HG03521 (cell line): ENCODE results near the gene PTPRR.
"Not testable (repeated sequence)": the region's sequence is repeated elsewhere in the genome, so short reads cannot be mapped to it uniquely, and the experiment has no call there.

Experiments
- ATAC-seq: cut with Tn5 transposase; IDR thresholded peaks from one replicate; pipeline ENCODE4 v1.9.1; 2021; ENCODE audit warnings: mild to moderate bottlenecking, moderate library complexity; ENCODE audit not compliant: unreplicated experiment

Gene PTPRR

DNA sequence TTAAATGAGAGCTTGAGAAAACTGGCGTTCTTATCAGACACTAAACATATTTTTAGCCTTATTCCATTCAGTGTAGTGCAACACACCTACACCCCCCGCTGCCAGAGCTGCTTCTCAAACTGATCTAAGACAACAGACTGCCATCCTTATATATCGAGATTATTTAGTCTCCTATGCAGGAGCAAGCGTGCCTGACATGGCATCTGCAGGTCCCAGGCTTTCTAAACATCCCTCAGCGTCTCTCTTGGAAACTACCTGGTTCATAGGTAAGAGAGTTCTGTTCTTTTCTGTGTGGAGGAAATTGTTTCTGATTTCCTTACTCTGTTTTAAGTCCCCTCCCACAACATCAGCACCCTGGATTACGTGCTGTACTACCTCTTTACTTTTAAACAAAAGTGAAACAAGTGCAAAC is 166.2 kb downstream of the PTPRR start:
- no peak for ATAC-seq

- ATAC-seq, result no peak
Observed at GRCh38 chr12:70752327-70752726, 168.2 kb downstream of the PTPRR start.

GRCh38 chr12:70749931-70750330 is 170.6 kb downstream of the PTPRR start:
- ATAC-seq, result no peak

DNA sequence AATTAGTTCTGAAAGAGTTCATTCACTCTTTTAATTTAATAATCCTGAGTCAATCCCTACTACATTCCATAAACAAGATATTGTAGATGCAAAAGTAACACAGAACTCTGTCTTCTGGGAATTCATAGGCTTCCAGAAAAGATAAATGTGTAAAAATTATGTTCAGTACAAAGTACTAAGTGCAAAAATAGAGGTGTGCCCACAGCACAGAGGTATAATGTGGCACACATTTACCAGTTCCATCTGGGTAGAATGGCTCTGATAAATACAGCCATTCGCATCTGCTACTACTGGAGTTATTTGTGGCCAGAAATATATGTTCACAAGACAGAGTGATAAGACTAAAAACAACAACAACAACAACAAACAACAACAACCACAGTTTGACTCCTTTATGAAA is 171.7 kb downstream of the PTPRR start:
- ATAC-seq, result no peak

DNA sequence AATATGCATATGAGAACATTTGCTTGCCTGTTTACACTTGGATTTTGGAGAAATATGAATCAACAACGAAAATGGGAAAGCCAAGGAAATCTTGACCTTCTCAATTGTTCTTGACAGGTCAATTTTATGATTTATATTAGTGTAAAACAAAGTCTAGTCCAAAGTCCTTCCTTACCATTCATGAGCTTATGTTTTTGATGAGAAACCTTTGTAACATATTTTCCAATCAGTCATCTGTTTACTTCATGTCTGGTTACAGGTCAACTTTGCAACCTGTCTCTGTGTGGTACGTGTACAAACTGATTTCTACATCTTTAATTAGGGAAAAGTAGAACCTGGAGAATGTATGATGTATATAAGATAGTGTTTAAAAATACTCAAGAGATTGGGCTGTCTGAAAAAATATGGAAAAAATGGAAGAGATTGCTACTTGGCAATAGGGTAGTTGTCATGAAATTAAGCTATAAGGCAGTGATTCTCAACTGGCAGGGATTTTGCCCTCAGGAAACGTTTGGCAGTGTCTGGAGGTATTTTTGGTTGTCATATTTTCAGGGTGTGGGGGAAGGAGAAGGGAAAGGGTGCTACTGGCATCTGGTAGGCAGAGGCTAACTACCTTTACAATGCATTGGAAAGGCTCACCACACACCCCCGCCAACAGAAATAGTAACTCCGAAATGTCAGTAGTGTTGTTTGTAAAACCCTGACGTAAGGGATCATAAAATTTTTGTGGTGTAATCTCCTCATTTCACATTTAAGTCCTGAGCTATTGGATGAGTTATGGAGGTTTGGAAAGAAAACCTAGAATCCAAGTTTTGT is 172.9 kb downstream of the PTPRR start:
- no peak for ATAC-seq

GRCh38 chr12:70745048-70745447 is 175.5 kb downstream of the PTPRR start:
- no peak for ATAC-seq

DNA sequence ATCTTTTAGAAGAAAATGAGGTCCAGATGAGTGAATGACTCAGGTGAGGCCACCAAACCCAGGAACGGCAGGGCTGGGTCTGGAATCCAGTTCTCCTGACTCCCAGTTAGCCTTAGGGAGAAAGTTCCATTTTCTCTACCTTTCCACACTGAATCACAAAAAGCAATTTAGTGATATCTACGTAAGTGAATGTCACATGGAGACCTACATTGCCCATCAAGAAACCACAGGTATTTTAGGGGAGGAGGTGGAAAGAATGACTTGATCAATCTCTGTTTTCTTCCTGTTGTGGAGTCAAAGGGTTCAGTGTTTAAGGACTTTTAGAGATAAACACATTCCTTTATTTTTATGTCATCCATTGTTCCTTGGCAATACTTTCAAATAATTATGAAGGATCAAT is 176.4 kb downstream of the PTPRR start:
- ATAC-seq, result no peak

DNA sequence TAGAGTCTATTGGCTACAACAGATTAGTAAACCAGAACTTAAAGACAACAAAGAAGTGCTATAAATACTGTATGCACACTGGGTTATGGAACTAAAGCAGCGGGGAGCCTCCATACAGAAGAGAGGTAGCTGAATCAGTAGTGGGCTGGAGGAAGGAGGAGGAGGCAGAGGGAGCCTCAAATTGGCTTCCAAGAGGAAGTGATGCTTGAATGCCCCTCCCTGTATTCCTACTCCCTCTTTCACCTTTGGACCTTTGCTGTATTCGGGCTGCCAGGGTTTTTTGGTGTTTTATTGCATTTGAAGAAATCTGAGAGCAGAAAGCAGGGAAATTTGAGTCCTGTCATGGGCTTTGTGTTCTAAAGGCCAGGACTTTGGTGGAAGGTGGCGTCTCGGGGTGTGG is 179.3 kb downstream of the PTPRR start:
- ATAC-seq, result no peak

DNA sequence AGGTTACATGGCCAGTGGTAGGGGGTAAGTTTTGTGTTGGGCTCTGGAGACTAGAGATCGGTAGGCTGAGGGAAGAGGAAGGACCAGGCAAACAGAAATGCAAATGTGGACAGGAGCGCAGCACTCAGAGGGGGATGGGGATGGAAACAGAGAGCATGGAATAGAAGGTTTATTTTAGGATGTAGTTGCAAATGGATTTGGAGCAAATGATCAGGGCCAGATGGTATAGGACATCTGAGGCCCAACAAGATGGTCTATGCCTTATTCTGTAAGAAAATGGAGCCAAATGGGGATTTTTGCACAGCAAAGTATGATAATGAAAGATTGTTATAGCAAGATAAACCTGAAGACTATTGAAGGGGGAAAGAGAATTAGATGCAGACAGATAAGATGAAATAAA is 180.8 kb downstream of the PTPRR start:
- no peak for ATAC-seq

- no peak for ATAC-seq
Observed at GRCh38 chr12:70736351-70737133, 184.0 kb downstream of the PTPRR start.

DNA sequence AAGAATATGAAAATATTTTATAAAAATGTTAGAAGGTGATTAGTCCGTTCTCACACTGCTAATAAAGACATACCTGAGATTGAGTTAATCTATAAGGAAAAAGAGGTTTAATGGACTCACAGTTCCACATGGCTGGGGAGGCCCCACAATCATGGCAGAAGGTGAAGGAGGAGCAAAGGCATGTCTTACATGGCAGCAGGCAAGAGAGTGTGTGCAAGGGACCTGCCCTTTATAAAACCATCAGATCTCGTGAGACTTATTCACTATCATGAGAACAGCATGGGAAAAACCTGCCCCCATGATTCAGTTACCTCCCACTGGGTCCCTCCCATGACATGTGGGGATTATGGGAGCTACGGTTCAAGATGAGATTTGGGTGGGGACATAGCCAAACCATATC is 185.3 kb downstream of the PTPRR start:
- not testable (repeated sequence) for ATAC-seq

GRCh38 chr12:70733385-70733784 is 187.2 kb downstream of the PTPRR start:
- peak; percentile 89 for ATAC-seq

- no peak for ATAC-seq
Observed at GRCh38 chr12:70732287-70732686, 188.3 kb downstream of the PTPRR start.

DNA sequence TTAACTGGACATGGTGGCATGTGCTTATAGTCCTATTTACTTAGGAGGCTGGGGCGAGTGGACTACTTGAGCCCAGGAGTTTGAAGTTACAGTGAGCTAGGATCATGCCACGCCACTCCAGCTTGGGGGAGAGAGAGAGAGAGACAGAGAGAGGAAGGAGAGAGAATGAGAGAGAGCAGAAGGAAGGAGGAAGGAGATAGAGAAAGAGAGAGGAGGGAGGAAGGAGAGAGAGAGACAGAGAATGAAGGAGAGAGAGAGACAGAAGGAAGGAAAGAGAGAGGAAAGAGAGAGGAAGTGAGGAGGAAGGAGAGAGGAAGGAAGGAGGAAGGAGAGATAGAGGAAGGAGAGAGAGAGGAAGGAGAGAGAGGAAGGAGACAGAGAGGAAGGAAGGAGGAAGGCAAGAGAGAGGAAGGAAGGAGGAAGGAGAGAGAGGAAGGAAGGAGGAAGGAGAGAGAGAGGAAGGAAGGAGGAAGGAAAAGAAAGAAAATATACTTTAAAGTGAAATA is 189.8 kb downstream of the PTPRR start:
- ATAC-seq, result no peak

DNA sequence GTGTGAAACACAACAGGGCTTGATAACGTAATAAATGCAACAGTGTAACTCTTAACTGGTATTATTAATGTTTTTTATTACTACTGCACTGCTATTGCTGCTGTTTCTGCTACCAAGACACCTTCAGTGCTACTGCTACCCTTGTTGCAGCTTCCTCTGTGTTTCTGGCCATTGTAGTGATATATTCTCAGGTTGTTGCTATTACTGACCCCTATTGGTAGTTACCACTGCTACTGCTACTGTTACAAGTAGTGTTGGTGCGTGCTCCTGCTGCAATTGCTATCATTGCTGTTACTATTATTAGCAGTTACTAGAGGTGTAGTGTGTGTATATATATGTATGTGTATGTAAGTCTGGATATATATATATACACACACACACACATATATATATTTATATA is 196.1 kb downstream of the PTPRR start:
- ATAC-seq, result peak; percentile 50

GRCh38 chr12:70722584-70723343 is 197.8 kb downstream of the PTPRR start:
- no peak for ATAC-seq

GRCh38 chr12:70721656-70722357 is 198.7 kb downstream of the PTPRR start:
- no peak for ATAC-seq

DNA sequence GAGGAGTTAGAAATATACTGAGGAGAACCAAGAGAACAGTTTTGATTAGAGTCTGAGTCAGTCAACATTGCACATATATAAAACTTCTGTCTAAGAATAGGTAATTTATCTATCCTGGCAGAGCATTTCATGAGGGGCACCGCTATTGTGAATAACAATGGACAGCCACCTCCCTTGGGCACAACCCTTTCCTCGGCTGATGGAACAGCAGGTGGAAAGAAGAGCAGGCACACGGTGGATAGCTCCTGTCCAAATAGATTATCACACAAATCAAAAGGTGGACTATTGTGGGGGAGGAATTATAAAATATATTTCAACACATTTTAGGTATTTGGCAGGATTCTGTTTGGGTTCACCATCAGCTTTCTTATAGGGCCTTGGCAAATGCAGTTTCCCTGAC is 199.3 kb downstream of the PTPRR start:
- no peak for ATAC-seq

- ATAC-seq, result no peak
Observed at GRCh38 chr12:70719672-70720420, 200.7 kb downstream of the PTPRR start.

GRCh38 chr12:70719071-70719470 is 201.5 kb downstream of the PTPRR start:
- no peak for ATAC-seq
